Occipital lobe (tissue), 2 donors: ENCODE data around the gene PSMC3. TPM values are rescaled to one million over a fixed set of nuclear protein-coding genes. Genes with fewer than 3 reads are reported as not detected.

Experiments used
- DNase-seq: peaks from one replicate; lab custom pipeline; 2025; lab: John Stamatoyannopoulos, UW
- total RNA-seq: library from RNA; depleted of rRNA; stranded (reverse); fragments of >200 nt; gene quantifications from one replicate; pipeline ENCODE4 v1.2.3, GENCODE V29; 2014

The PSMC3 gene
- total RNA-seq = 69.1 TPM

DNA sequence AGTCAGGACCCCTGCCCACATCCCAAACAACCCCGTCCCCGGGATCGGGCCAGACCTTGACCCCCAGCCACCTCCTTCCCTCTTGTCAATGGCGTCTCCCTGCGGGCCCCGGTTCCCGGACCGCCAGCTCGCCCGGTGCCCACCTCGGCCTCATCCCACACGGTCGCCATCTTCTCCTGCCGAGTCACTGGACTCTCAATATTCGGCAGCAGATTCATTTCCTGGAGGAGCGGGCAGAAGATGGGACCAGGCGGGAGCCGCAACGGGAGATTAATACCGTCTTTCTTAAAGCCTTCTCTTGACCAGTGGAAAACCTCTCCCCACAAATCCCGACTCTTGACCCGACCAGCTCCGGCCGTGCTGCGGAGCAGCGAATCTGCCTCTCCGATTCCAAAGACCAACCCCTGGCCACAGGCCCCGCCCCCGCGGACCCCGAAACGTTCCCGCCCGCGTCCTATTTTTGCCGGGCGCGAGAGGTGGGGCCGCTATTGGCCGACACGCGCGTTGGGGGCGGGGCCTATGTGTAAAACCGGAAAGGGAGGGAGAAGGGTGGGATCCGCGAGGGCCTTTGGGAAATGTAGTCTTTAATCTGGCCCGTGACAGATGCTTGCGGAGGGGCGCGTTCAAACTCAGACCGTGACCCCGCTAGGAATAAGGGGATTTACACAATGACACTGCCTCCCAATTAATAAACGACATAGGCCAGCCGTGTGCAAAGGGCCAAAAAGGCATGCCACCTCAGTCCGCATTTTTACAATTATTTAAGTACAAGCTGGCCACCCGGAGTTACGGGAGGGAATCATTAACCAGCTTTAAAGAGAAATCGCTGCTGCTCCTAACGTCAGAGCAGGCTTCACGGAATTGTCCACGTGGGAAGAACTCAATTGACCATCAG is at the start of gene PSMC3:
Gene PSMC3, minus strand, starts transcription at position 378 of the 895 bp plus-strand sequence. Its CDS starts 160 bp downstream, at position 218.
- DNase-seq = peak; percentile 96

DNA sequence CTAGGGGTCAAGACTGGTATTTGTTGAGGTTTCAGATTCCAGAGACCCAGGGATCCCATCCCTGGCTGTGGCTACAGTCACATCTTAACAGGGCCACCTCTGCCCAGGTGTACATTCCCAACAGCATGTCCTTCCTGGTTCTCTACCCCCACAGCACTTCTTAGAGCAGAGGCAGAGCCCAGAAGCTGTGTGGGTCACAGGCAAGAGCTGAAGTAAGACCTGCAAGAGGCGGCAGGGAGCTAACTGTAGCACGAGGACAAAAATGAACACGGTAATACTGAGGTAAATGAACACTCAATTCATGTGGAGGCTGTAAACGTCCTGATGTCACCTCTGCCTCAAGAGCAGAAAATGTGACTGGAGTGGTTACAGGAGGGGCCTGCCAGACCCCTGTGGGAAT is 44.4 kb upstream of the PSMC3 start:
- no peak for DNase-seq

GRCh38 chr11:47469361-47470179 is 43.3 kb upstream of the PSMC3 start:
- no peak for DNase-seq

DNA sequence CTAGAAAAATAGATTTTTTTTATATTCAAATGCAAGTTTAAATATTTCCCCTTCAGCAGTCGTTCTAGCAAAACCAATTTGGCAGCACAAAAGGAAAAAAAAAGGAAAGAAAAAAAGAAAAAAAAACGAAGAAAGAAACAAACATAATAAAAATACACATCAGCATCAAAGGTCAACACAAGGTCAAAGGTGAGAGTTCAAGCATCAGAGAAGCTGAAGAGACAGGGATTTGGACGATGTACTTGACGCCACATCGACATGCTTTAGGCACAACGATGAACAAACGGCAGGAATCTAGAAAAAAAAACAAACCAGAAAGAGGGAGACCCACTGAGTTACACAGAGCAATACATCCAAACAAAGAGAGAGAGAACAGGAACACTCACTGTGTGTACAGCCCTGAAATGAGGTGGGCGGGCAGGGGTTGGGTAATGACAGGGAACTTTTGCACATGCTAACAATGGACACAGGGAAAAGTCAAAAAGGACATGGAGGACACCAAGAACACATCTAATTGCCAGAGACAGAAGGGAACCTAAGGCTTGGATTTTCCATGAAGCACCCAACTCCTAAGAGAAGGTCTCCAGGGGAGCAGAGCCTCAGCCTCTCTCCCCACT is 42.5 kb upstream of the PSMC3 start:
- no peak for DNase-seq

GRCh38 chr11:47467357-47467756 is 41.1 kb upstream of the PSMC3 start:
- no peak for DNase-seq

GRCh38 chr11:47466701-47467250 is 40.5 kb upstream of the PSMC3 start:
- DNase-seq = peak; percentile 70

- DNase-seq = no peak
These were observed 40.0 kb upstream of the PSMC3 start for GRCh38 chr11:47466201-47466600.

GRCh38 chr11:47464483-47464882 is 38.2 kb upstream of the PSMC3 start:
- DNase-seq = no peak

- DNase-seq = no peak
These were observed 35.6 kb upstream of the PSMC3 start for GRCh38 chr11:47461876-47462275.

DNA sequence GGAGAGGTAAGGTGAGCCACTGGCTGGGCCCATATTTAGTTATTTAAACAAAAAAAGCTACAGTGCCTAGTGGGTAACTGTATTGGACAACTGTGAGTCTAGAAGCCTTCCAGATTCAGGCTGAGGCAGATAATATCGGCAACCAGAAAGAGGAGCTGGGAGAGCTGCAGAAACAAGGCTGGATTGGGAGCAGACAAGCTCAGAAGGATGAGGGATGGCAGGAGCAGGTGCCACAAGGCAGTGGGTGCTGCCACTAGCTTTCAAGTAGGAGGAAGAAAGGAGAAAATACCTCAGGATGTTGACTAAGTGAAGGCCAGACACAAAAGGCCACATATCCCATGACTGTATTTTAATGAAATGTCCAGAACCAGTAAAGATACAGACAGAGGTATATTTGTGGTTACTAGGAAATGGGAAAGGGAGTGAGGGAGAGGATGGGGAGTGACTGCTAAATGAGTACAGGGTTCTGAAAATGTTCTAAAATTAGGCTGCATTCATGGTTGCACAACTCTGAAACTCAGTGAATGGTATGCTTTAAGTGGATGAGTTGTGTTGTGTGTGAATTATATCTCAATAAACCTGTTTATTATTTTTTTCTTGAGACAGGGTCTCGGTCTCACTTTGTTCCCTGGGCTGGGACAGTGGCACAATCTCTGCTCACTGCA is 34.5 kb upstream of the PSMC3 start:
- no peak for DNase-seq

DNA sequence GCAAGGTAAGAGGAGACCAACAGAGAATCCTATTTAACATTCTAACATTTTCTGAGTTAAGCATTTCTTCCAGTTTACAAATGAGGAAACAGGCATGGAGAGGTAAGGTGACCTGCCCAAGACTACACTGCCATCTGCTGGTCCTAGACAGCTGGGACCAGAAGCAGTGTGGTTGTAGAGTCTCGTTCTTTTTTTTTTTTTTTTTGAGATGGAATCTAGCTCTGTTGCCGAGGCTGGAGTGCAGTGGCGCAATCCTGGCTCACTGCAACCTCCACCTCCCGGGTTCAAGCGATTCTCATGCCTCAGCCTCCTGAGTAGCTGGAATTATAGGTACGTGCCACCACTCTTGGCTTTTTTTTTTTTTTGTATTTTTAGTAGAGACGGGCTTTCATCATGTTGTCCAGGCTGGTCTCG is 28.0 kb upstream of the PSMC3 start:
- peak; percentile 61 for DNase-seq

DNA sequence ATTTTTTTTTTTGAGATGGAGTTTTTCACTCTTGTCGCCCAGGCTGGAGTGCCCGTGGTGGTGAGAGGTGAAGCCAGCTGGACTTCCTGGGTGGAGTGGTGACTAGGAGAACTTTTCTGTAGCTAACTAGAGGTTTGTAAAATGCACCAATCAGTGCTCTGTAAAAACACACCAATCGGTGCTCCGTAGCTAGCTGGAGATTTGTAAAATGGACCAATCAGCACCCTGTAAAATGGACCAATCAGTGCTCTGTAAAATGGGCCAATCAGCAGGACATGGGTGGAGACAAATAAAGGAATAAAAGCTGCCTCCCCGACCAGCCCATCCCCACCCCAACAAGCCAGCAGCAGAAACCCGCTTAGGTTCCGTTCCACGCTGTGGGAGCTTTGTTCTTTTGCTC is 27.1 kb upstream of the PSMC3 start:
- DNase-seq = no peak

GRCh38 chr11:47451990-47452389 is 25.8 kb upstream of the PSMC3 start:
- no peak for DNase-seq

GRCh38 chr11:47451436-47451835 is 25.2 kb upstream of the PSMC3 start:
- DNase-seq = no peak

DNA sequence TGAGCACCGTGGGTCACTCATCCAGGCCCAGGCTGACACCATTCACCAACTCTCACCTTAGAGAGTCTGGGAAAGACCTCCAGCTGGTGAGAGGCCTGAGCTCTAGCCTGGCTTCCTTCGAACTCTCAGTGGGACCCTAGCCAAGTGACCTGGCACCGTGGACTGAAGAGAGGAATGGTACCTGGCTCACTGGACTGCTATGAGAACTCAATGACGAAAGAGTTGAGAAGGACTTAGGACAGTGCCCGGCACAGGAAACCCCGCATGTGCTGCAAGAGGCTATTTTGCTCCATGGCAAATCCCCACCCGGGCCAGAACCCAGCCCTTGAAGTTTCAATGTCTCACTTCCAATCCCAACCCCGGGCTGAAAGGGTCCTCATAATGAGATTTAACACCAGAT is 23.3 kb upstream of the PSMC3 start:
- DNase-seq = no peak

- no peak for DNase-seq
These were observed 22.6 kb upstream of the PSMC3 start, which contains the start of gene RAPSN for GRCh38 chr11:47448566-47449427. Gene RAPSN (minus strand): TSS chr11:47449136. CDS start chr11:47448964, 172 bp downstream.

DNA sequence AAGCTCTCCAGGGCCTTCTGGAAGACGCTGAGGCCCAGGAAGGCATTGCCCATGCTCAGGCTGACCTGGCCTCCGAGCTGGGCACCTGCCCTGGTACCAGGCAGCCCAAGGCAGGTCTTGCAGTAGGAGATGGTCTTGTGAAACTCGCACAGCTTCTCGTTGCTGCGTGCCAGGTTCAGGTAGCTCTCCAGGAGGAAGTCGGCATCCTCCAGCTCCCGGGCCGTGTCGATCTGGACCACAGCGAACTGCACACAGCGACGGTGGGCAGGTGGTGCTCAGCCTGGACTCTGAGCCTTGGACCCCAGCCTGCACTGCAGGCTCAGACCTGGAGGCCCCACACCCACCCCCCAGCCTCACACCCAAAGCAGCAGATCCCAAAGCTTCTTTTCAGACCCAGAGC is 21.7 kb upstream of the PSMC3 start:
- DNase-seq = no peak

GRCh38 chr11:47446833-47447232 is 20.6 kb upstream of the PSMC3 start:
- DNase-seq = no peak

DNA sequence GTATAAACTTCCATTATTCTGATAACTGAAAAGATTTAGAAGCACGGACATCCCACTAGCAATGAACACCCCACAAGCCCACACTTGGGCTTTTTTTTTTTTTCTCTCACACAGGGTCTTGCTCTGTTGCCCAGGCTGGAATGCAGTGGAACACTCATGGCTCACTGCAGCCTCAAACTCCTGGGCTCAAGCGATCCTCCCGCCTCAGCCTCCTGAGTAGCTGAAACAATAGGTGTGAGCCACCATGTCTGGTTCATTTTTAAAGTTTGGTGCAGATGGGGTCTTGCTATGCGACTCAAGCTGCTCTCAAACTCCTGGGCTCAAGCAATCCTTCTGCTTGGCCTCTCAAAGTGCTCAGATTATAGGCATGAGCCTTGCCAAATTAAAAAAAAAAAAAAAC is 19.6 kb upstream of the PSMC3 start:
- DNase-seq = no peak

GRCh38 chr11:47443817-47444216 is 17.6 kb upstream of the PSMC3 start:
- DNase-seq = no peak
